HPDE6-E6E7 (cell line): ENCODE measurements around the gene E4F1.

Experiments
- DNase-seq: peaks from one replicate; pipeline ENCODE4 v3.0.0; 2011; ENCODE audit warnings: missing footprints; ENCODE audit errors: extremely low spot score

Gene E4F1

DNA sequence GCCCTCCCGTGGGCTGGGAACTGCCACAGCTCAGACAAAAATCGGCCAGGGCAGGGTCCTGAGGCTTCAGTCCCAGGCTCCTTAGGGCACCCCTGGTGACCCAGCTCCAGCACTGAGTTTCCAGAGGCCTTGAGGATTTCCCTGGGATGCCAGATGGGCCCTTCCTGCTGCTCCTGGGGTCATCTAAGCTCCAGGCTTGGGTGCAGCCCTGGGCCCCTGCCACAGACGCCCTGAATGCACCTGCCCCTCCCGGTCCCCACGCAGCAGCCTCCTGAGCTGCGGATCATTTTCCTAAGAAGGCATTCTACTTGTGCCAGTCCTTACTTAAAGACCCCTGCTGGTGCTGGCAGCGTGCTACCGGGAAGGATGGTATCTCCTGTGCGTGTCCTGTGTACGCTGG is 50.5 kb downstream of the E4F1 start:
- DNase-seq: no peak

DNA sequence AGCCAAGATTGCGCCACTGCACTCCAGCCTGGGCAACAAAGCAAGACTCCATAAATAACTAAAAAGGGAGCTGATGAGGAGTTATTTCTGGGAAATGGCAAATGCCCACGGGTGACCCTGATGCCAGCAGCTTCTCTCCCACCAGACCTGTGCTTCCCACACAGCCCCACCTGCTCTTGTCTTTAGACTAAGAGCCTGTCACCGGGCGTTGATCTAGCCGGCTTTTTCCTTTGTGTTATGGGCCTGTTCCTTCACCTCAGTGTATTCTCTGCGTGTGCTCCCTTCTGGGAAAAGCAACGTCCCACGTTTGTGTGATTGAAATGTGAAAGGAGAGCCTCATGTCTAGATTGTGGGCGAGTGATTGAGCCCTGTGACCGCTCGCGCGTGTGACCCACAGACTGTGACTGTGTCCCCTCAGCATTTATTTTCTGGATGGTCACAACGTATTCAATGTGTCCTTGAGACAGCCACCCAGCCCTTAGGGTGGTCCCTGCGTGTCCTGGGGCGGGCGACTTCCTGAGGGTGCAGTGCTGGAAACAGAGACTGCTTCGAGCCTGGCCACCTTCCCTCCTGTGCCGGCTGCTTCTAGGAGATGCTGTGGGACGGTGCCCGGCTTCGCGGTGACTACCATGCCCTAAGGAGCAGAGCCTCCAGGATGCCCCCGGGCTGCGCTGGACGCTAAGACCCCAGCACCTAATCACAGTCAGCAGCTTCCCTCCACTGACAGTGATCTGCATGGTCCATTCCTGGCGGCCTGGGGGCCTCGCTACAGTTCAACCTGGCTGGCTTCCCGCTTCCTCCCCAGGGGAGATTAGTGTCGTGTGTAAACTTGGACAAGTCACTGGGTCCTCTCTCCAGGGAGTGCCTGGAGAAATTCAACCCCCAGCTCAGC is 52.3 kb downstream of the E4F1 start:
- no peak for DNase-seq

DNA sequence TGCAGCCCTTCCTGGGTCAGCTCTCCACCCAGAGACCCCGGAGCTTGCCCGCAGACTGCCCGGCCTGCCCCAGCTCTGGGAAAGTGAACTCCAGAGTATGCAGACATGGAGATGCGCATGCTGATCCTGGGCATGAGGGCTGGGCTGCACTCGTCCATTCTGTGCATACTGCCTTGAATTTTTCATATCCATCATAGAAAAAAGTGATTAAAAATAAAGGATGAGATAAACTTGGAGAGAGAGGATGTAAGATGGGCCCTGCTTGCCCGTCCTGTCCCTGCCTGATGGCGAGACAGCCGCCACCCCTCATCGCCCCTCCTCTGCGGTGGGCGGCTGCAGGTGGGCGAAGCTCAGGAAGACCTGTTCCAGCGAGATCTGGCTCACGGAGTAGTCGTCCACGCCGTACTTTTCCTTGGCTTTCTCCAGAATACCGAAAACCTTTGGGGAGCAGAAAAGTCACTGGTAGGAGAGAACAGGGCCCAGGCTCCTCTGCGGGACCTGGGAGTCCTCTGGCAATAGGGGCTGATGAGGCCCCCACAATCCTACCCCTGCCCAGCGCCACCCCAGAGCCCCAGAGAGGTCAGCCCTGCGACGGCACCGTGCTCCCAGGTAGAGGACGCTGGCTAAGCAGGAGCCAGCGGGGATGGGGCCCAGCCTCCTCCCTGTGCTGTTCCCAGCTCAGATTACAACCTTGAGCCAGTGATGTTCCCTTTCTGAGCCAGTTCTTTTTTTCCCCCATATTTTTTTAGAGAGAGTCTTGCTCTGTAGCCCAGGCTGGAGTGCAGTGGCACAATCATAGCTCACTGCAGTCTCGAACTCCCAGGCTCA is 53.2 kb downstream of the E4F1 start:
- no peak for DNase-seq

DNA sequence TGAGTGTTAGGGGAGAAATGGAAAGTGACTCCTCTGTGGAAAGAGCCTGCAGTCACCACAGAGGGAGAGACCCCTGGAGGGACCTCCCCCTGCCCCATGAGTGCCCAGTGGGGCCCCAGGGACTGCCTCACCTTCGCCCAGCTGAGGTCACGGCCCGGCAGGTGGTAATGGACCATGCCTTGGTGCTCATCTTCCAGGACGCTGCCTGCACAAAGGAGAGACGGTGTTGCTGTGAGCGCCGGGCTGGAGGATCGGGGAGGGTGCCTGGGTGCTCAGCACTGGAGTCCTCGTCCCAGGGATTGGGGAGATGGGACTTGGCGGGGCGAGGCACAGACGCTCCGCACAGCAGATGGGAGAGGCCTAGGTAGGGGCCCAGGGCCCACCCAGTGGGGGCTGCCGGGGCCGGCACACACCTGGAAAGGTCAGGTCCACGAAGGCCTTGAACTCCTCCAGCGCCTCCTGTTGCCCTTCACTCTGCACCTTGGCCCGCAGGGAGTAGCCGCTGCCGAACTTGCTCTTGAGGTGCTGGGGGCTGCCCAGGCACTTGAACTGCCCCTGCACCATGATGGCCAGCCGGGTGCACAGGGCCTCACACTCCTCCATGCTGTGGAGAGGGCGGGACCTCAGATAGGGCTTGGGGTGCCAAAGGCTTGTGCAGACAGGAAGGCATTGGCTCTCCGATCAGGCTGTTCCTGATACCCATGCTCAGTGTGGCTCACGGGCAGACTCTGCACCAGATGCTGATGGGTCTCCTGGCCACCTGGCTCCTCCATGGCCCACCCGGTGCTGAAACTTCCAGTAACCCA is 54.3 kb downstream of the E4F1 start:
- no peak for DNase-seq

DNA sequence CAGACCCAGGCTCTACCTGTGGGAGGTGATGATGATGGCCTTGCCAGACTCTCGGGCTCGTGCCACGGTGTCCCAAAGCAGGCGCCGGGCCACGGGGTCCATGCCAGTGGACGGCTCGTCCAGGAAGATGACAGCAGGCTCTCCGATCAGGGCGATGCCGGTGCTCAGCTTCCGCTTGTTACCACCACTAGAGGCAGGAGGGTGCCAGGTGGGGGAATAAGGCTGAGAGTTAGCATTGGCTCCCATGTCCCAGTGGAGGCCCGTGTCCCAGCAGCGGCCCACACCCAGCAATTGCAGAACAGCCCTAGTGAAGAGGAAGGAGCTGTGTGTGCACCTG is 54.8 kb downstream of the E4F1 start:
- DNase-seq: no peak

DNA sequence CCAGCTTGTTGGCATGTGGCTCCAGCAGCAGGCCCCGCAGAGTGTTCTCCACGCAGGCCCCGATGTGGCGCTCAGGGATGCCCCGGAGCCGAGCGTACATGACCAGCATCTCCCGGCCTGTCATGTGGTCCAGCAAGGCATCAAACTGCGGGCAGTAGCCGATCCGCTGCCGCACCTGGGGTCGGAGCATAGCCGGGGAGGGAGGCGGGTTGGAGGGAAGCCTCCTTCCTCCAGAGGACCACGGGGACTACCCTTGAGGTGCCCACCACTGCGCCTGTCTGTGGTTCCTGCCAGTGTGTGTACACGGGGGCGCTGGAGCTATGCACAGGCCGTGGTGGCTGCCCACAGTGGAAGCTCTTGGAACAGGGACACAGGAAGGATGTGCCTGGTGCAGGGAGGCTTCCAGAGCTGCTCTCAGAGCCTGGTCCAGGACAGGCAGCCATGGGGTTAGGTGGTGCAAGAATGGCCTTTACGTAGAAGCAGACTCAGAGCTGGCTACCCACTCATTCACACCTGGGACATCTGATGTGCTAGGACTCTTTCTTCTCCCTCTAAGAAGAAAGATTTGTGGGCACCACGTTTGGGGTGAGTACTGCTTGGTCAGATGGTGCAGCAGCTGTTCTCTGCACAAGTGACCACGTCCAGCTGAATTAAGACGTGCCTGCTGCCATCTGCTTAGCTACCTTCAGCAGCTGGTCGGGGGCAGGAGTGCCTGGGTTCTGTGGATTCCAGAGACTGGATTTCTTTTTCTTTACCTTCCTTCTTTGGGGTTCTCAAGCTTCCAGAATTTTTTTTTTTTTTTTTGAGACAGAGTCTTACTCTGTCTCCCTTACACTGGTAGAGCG is 55.8 kb downstream of the E4F1 start:
- DNase-seq: no peak

DNA sequence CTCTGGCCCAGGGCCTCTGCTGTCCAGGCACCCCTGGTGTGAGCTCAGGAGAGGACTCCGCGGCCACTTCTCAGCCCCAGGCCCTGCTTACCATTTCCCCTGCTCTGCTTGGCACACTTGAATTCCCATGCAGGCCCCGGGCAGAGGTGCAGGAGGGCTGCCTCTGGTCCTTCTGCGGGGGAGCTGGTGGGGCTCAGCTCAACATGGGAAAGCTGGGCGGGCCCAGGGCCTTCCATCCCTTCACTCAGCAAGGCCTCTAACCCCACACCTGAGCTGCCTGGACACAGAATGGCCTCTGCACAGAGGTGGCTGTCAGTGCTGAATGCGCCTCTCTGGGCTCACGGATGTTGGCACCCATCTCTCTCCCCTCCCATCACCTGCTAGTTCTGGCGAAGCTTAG is 57.1 kb downstream of the E4F1 start:
- DNase-seq: no peak

DNA sequence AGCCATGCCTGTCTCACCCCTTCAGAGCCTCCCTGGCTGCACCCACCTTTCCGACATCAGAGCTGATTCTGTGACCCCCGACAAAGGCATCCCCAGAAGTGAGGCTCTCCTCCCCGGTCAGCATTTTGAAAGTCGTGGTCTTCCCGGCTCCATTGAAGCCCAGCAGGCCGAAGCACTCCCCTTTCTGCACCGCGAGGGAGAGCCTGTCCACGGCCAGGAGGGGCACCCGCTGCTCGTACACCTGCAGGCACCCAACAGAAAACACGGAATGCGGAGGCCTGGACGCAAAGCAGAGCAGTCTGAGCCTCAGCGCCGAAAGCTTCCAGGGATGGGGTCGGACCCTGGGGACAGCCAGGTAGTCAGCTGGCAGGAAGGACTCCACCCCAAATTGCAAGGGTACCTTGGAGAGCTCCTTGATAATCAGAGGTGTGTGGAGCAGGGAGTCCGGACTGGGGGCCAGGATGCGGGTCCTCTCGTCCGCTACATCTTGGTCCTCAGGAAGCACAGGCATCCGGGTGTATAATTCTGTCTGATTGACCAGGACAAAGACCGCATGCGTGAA is 57.7 kb downstream of the E4F1 start:
- DNase-seq: no peak

DNA sequence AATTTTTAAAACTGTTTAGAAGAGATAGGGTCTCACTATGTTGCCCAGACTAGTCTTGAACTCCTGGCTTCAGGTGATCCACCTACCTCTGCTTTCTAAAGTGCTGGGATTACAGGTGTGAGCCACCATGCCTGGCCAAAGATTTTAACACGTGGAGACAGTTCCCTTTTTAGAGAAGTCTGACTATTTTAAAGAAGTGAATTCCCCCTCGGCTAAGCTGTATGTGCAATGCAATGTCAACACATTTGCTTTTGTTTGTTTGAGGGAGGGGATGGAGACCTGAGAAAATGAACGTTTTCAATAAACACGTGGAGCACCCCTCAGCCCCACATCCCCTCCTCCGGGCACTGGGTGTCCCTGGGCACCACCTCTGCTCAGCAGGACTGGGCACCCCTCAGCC is 58.9 kb downstream of the E4F1 start:
- DNase-seq: no peak

DNA sequence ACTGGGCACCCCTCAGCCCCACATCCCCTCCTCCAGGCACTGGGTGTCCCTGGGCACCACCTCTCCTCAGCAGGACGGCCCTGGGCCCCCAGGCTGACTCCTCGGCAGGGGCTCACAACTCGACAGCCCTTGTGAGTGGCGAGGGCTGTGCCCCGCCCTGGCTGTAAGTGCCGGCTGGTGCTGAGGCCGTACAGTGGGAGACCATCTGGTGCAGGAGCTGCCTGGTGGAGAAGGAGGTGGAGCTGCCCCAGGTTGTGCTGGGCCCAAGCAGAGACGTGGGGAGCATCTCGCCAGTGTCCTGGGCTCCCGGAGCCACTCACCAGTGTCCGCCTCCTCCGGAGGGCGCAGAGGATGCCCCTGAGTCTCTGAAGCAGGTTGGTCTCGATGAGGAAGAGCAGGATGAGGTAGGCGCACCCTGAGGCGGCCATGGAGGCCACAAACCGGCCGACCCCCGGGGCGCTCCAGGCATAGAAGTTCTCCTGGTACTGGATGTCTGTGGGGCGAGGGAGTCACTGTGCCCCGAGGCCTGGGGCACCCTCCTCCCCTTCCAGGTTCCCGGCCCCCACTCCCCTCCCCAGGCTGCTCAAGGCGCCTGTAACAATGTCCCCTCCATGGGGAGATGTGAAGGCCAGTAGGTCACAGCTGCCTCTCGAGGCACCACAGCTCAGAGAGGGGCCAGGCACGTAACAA is 59.6 kb downstream of the E4F1 start:
- no peak for DNase-seq

DNA sequence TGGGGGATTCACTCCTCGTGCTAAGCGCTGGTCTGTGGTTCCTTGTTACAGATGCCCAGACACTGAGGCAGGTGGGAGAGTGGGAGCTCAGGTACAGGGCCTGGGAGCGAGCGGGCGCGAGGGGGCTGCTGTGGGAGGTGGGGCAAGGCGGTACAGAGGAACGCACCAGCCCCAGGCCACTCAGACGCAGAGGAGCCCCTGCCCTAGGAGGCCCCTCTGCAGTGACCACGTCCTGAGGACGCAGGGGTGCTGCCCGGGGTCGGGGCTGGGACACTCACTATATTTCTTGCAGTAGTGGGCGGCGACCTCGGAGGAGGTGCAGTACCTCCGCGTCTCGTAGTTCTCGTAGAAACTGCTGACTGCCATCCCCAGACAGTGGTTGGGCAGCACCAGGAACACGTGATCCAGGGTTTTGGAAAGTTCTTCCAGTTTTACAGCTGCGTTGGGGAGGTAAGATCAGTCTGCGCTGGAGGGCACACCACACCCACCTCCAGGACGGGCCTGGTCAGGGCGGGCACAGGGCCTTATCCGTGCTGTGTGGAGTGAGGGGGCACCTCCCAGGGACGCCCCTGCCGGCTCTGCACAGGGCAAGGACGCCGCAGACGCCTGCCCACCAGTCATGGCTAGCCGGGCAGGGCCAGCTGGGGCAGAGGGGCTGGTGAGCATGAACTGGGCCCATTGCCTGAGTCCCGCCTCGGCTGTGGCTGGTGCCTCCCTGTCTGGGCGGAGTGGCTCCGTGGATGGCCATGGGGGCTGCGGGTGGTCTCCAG is 60.8 kb downstream of the E4F1 start:
- no peak for DNase-seq

DNA sequence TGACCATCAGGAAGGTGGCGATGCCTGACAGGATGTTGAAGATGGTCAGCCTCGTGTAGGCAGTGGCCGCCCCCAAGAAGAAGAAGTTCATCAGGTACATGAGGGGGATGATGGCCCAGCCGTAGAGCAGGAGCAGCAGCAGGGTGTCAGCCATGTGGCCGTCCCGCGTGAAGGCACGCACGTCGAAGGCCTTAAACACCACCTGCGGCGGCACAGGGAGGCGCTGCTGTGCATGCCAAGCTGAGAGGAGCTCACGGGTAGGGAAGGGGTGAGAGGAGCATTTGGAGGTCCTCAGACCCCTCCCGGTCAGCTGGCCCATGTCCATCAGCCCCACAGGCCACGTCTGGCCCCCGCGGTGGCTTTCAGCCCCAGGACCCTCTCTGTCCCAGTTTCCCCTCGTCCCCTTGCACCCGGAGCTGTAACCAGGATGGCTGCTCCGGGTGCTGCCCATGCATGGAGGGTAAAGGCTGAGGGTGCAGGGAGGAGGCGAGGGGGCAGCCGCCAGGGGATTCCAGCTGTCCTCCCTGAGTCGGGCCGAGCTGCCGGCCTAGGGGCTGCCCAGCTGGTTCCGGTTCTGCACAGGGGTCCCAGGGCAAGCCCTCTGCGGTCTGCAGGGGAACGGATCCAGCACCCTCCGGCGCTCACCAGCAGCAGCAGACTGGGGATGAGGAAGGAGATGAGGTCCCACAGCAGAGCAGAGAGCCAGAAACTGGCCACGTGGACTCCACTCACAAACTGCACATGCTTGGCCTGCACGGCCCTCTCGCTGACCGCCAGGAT is 61.6 kb downstream of the E4F1 start:
- no peak for DNase-seq
